NCI-H1048 (cell line): ENCODE data around the gene KDM8.

Experiments
- DNase-seq: peaks from one replicate; lab custom pipeline; 2025; lab: John Stamatoyannopoulos, UW

The KDM8 gene

DNA sequence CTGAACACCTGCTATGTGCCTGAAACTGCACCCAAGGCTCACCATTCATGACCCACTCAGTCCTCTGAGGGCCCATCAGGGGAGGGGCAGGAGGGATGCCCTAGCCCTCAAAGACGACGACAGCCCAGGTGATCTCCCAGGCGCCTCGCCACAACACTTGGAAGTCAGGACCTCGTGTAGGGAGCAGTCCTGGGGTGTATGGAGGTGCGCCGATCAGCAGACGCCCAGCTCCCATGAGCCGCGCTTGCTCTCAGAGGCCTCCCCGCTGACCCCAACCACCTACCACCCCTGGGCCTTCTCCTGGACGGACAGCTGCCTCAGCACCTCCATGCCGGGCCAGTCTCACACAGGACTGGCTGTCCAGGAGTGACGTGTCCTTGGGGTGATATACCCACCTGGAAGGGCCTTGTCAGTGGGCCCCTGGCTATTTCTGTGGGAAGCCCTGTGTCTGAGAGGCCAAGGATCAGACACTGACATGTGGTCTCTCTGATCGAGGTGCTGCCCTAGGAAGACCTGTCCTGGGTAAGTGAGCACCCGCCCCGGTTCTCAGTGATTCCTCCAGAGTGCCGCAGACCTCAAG lies 26.7 kb downstream of the KDM8 start:
- DNase-seq, result no peak

DNA sequence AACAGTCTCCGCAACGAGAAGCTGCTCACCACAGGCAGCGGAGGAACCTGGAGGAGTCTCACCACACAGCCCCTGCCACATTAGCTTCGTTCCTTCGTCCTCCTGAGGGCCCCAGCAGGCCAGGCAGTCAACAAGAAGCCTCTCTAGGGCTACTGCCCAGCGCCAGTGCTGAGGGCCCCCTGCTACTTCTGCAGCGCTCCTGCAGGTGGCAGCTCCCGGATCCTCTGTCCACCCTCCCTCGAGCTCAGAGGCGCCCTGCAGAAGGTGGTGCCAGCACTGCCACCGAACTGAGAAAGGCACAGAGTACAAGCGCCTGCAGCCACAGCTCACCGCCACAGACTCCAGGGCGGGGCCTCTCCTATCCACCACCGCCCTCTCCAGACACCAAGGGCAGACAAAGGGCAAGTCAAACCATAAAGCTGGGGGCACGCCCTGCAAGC lies 27.3 kb downstream of the KDM8 start:
- DNase-seq, result no peak

- DNase-seq, result no peak
These were observed 28.4 kb downstream of the KDM8 start for GRCh38 chr16:27231692-27232060.

DNA sequence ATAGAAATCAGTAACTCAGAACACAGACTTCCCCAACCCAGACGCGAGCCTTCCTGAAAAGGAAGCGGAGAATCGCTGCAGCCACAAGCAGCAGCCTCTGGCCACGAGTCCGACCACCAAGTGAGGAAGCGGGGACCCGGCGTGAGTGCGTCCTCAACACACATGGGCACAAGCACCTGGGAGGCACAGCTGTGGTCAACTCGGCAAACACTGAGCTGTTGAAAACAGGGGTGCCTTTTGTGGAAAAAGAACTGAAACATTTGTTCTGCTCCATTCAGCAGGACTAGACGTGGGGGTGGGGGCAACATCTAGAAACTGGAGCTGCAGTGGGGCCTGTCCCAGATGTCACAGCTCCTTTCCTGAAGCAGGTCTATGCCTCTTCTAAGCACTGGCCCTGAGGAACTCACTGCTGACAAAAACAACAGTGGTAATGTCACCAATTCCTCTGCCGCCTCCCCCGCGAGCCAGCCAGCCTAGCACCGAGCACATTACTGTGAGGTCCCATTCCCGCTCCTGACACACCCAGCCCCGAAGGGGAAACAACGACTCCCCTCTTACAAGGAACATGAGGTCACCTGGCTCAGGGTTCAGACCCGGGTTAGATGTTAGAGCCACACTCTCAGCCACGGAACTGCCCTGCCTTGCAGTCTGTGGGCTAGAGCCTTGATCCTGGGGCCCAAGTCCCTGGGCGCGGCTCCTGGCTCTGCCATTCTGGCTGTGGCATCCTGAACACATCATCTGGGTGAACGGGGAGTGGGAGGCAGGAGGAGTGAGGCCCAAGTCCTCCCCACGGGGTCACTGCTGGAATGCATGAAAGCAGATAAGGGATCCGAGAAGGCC lies 29.0 kb downstream of the KDM8 start:
- DNase-seq, result no peak

GRCh38 chr16:27232901-27233625 lies 29.7 kb downstream of the KDM8 start:
- no peak for DNase-seq

- DNase-seq, result no peak
These were observed 30.4 kb downstream of the KDM8 start for GRCh38 chr16:27233731-27234130.

GRCh38 chr16:27234171-27234570 lies 30.8 kb downstream of the KDM8 start:
- DNase-seq, result no peak

GRCh38 chr16:27234603-27235002 lies 31.3 kb downstream of the KDM8 start:
- DNase-seq, result no peak

DNA sequence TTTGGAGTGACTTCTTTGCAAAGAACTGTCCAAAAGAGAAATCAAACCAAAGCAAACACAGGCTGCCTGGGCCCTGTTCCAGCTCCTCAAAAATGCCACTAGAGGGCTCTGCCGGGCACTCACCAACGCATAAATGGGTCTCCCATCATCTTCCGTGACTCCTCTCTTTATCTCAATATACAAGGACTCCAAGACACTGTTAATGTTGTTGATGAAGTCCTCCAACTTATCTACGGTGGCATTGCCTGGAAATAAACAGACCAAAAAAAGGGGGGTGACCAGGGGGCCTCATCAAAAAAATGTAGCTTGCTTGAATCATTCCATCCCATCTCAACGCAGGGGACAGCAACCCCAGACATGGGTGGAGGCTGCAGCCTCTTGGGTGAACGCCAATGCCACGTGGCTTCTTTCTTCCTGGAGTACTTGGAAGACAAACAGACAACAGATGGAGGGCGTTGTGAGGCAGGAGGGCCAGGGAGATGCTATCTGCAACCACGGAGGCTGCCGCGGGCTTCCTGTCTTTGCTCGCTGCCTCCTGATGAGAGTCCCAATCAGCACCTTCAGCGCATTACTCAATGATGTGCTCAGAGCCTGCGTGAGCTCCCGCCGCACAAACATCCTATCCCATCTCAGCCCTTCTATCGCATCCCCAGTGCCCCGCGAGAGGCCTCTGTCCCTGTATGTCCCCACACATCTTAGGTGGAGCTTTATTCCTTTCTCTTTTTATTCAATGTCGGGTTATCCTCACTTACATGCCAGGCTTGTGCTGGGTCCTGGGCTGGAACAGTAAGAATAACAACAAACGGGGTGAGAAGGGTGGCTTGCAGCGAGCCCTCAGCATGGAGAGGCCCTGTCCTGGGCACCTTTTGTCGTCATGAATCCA lies 32.0 kb downstream of the KDM8 start:
- no peak for DNase-seq

DNA sequence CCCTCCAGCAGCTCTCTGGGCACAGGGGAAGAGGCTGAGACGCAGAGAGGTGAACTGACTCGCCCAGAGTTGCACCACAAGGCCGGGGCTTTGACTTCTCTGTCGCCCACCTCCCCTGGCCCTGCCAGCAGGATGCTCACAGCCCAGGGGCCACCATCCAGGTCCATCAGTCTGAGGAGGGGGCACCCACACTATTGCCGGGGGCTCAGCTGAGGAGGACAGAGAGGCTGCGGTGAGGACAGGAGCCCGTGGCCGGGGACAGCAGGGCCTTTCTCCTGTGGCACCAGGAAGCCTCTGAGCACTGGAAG lies 32.6 kb downstream of the KDM8 start:
- no peak for DNase-seq

DNA sequence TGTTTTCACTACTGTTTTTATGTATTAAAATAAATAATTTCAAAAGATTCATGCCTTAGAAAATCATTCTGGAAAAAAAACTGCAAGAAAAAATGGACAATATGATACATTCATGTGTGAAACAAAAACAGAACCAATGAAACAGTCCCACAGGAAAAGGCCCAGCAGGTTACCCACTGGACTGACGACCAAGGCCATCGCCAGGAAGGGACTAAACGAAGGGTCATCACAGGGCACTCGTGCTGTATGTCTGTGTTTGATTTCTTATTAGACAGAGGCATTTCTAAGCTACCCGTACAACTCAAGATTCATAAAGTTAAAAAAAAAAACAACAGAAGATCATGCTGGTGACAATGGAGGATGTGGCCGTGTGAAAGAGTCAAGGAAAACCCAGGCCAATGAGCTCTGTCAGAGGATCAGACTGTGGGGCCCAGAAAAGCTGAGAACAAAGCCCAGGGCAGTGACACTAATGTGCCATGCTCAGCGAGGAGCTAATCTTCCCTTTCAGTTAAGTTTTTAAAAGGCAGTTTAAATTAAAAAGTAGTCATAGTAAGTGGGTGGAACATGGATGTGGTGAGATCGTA lies 33.4 kb downstream of the KDM8 start:
- DNase-seq, result no peak

DNA sequence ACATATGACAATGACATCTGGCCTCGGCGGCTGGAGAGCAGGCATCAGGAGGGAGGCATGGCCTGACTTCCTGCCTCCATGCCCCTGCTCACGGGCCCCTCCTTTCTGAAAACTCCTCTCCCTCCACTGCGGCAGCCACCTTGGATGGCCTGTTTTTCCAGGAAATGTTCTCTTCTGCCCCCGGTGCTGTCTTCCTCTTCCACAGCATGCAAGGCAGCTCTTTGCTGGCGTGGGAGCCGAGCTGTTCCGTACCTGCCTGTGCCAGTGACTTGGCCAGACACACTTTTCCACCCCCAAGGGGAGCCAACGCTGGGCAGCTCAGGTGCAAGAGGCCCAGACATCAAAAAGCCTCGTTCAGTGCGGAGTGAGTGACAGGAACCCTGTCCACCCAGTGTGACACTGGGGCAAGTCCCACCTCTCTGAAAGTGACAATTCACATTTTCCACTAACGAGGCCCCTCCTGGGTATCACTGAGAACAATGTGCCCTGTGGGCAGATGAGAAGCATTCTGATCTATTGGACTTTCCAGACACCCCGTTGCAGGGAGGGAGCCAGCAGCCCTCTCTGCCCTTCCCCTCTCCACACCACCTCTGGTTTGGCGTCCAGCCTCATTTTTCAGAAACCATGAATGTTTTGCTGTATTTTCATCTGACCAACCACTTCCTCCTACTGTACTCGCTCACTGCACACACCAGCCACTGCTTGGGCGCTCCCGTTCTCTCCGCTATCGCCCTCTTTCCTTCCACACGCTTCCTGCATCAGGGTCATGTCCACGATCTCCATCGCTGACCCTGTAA lies 34.1 kb downstream of the KDM8 start:
- DNase-seq, result no peak

GRCh38 chr16:27238016-27238587 lies 34.8 kb downstream of the KDM8 start:
- DNase-seq, result no peak

DNA sequence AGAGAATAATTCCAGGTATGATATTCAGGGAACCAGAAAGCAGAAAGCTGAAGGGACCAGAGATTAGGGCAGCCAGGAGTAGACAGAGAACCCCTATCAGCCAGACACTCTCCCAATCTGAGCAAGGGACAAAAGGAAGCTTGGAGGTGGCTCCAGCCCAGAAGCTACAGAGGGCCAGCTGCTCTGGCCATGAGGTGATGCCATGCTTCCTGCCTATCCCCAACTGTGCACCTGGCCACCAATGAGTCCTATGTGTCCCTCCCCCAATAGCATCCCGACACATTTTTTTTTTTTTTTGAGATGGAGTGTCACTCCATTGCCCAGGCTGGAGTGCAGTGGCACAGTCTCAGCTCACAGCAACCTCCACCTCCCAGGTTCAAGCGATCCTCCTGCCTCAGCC lies 35.3 kb downstream of the KDM8 start:
- DNase-seq, result no peak

GRCh38 chr16:27239026-27239425 lies 35.7 kb downstream of the KDM8 start:
- no peak for DNase-seq

GRCh38 chr16:27239906-27240655 lies 36.8 kb downstream of the KDM8 start:
- no peak for DNase-seq

- no peak for DNase-seq
These were observed 37.7 kb downstream of the KDM8 start for GRCh38 chr16:27240948-27241531.

GRCh38 chr16:27241658-27242057 lies 38.3 kb downstream of the KDM8 start:
- DNase-seq, result no peak

DNA sequence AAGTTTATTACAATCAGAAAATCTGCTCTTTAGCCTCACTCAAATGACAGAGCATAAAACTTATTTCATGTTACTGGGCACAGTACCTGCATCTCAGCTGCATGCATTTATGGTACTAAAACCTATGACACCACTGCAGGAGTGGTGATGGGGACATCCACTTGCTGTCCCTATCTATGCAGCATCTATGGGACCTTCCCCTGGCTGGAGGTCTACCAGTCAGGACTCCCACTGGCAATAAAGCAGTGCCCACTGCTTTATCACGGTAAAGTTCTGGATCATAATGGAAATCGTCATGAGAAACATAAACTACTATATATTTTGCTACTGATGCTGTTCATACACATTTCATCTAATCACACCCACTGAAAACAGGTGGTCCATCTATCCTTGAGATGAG lies 39.1 kb downstream of the KDM8 start:
- DNase-seq, result no peak
